T-cell (primary cell): Measurements from ENCODE around the gene TRPM3. TPM values are rescaled to one million over a fixed set of nuclear protein-coding genes. Genes with fewer than 3 reads are reported as not detected.

Source experiments
- ATAC-seq, 4 experiments: fragments of 200-7000 bp in 3 of 4; fragments of 150-1000 bp in 1 of 4; cut with Tn5 transposase; replicated peaks in 1 of 4; 1 replicate in 3 of 4; 2 replicates in 1 of 4; pipeline ENCODE4 v1.10.0; 2021; ENCODE audit warnings: moderate library complexity in 3 of 4, mild to moderate bottlenecking in 2 of 4, moderate number of reproducible peaks in 1 of 4
- CTCF ChIA-PET, 2 donors: fragments of 300-600 bp; sonication (Branson Sonifier 250); formaldehyde crosslinking; loops; one replicate each; lab custom pipeline; 2022; ENCODE audit warnings: antibody characterized with exemption in 2 of 2; lab: Charles Lee
- POLR2A ChIA-PET, 2 donors: fragments of 300-600 bp; sonication (Branson Sonifier 250); formaldehyde crosslinking; loops; one replicate each; lab custom pipeline; 2022; ENCODE audit warnings: antibody characterized with exemption in 2 of 2; lab: Charles Lee
- DNase-seq, 35 experiments: peaks; one replicate each; pipeline versions ENCODE4 v3.0.0 to v3.0.0-alpha.2; 2013 to 2023
- H3K27ac ChIP-seq: one replicate; pipeline ENCODE4 v1.5.1; 2013; ENCODE audit warnings: low read length
- H3K27me3 ChIP-seq, 2 experiments: replicated peaks in 1 of 2; 1 replicate in 1 of 2; 2 replicates in 1 of 2; pipeline versions ENCODE4 v1.6.1 to v1.7.0; 2013; ENCODE audit warnings: low read length in 1 of 2, mixed read lengths in 1 of 2; ENCODE audit not compliant: control insufficient read depth in 2 of 2, insufficient read depth in 2 of 2; ENCODE audit errors: extremely low read depth in 1 of 2
- H3K36me3 ChIP-seq, 2 donors: 1 replicate in 1 of 2; 2 replicates in 1 of 2; pipeline versions ENCODE4 v1.6.1 to v1.7.0; 2013; ENCODE audit warnings: low read length in 1 of 2; ENCODE audit not compliant: control insufficient read depth in 2 of 2, insufficient read depth in 1 of 2; ENCODE audit errors: extremely low read depth in 1 of 2
- H3K4me1 ChIP-seq, 2 experiments: 1 replicate in 1 of 2; 2 replicates in 1 of 2; pipeline versions ENCODE4 v1.6.1 to v1.7.0; 2013; ENCODE audit warnings: low read length in 2 of 2, mixed read lengths in 1 of 2; ENCODE audit not compliant: insufficient read depth in 2 of 2, control insufficient read depth in 1 of 2; ENCODE audit errors: extremely low read depth in 1 of 2
- H3K4me3 ChIP-seq, 2 donors: 1 replicate in 1 of 2; 2 replicates in 1 of 2; pipeline versions ENCODE4 v1.5.1 to v1.7.0; 2013; ENCODE audit warnings: mild to moderate bottlenecking in 2 of 2, low read length in 1 of 2, moderate library complexity in 1 of 2; ENCODE audit not compliant: control insufficient read depth in 1 of 2; ENCODE audit errors: extremely low read depth in 1 of 2
- H3K9me3 ChIP-seq: 2 replicates; pipeline ENCODE4 v1.7.0; 2013
- H3K27ac Mint-ChIP-seq, 2 donors: one replicate each; pipeline ENCODE4 v1.8.0; 2020 to 2021; ENCODE audit warnings: mild to moderate bottlenecking in 2 of 2, mixed read lengths in 2 of 2
- H3K27me3 Mint-ChIP-seq, 2 donors: one replicate each; pipeline ENCODE4 v1.8.0; 2021 to 2022; ENCODE audit warnings: mixed read lengths in 2 of 2
- H3K36me3 Mint-ChIP-seq: one replicate; pipeline ENCODE4 v1.8.0; 2021; ENCODE audit warnings: mixed read lengths
- H3K4me1 Mint-ChIP-seq, 3 donors: one replicate each; pipeline ENCODE4 v1.8.0; 2020 to 2022; ENCODE audit warnings: mixed read lengths in 3 of 3, mild to moderate bottlenecking in 1 of 3
- H3K4me3 Mint-ChIP-seq, 3 donors: one replicate each; pipeline ENCODE4 v1.8.0; 2020 to 2022; ENCODE audit warnings: mild to moderate bottlenecking in 3 of 3, mixed read lengths in 3 of 3, moderate library complexity in 3 of 3
- H3K9me3 Mint-ChIP-seq, 3 donors: one replicate each; pipeline ENCODE4 v1.8.0; 2020 to 2022; ENCODE audit warnings: mixed read lengths in 3 of 3
- WGBS: methylation state at CpG from one replicate; pipeline ENCODE4 v1.1.5; 2013; ENCODE audit warnings: missing lambda C conversion rate; ENCODE audit not compliant: insufficient coverage; 5-methylcytosine and 5-hydroxymethylcytosine counted together
- total RNA-seq, 35 experiments: library from RNA in 6 of 35; stranded (reverse) in 6 of 35; fragments of 120-200 nt in 1 of 35; gene quantifications; one replicate each; pipeline versions ENCODE4 v1.2.1 to v1.2.4 and lab custom pipeline; 2013 to 2026

TRPM3 gene
- total RNA-seq, 5 donors from 2014 or later (not counting 1 experiment from before 2014, with no cell fraction given), result not detected

GRCh38 chr9:70530716-70531115 is 590.7 kb downstream of the TRPM3 start:
- H3K9me3 ChIP-seq, result no peaks in the 10 kb centered on the region
- ChIA-PET CTCF (no interaction called here), POLR2A (interaction anchor here in 1 of 2 donors (0.6 kb wide), 1 partner anchor 64 kb away, joined by 3 read pairs; no protein-coding TSS in a partner anchor)
- Mint-ChIP-seq H3K4me3 (no peak overlapping the region), H3K36me3 (no peaks in the 10 kb centered on the region), H3K4me1 (peaks cover 11 to 15% (median 12%) of the 10 kb centered on the region in 3 donors), H3K9me3 (no peaks in the 10 kb centered on the region), H3K27ac (no peak overlapping the region), H3K27me3 (no peaks in the 10 kb centered on the region)
- no peak overlapping the region for H3K4me3 ChIP-seq
- no peak overlapping the region for H3K27ac ChIP-seq
- H3K36me3 ChIP-seq, result no peaks in the 10 kb centered on the region
- no peaks in the 10 kb centered on the region for H3K27me3 ChIP-seq
- 75% methylated on average over 5 of the region's 5 CpGs for WGBS
- ATAC-seq (no peak), DNase-seq (no peak)
- peaks cover 0 to 3% of the 10 kb centered on the region in 2 experiments for H3K4me1 ChIP-seq

- ATAC-seq (no peak), DNase-seq (no peak)
- peaks cover 0 to 3% of the 10 kb centered on the region in 2 experiments for H3K4me1 ChIP-seq
- no peaks in the 10 kb centered on the region for H3K36me3 ChIP-seq
- no peak overlapping the region for H3K4me3 ChIP-seq
- H3K27ac ChIP-seq, result no peak overlapping the region
- no peaks in the 10 kb centered on the region for H3K27me3 Mint-ChIP-seq
- no peak overlapping the region for H3K27ac Mint-ChIP-seq
- no peaks in the 10 kb centered on the region for H3K9me3 ChIP-seq
- WGBS, result 95% methylated on average over 7 of the region's 7 CpGs
- CTCF ChIA-PET, result no interaction called here
- peaks cover 2 to 8% (median 8%) of the 10 kb centered on the region in 3 donors for H3K9me3 Mint-ChIP-seq
- no peaks in the 10 kb centered on the region for H3K27me3 ChIP-seq
- peaks cover 11 to 15% (median 12%) of the 10 kb centered on the region in 3 donors for H3K4me1 Mint-ChIP-seq
- H3K36me3 Mint-ChIP-seq, result no peaks in the 10 kb centered on the region
- no peak overlapping the region for H3K4me3 Mint-ChIP-seq
- POLR2A ChIA-PET, result no interaction called here
These were observed 591.6 kb downstream of the TRPM3 start for GRCh38 chr9:70529833-70530232.

GRCh38 chr9:70529377-70529776 is 592.0 kb downstream of the TRPM3 start:
- Histone ChIP-seq H3K9me3 (no peaks in the 10 kb centered on the region), H3K4me1 (peaks cover 0 to 3% of the 10 kb centered on the region in 2 experiments), H3K4me3 (no peak overlapping the region), H3K36me3 (no peaks in the 10 kb centered on the region), H3K27me3 (no peaks in the 10 kb centered on the region), H3K27ac (no peak overlapping the region)
- H3K4me1 Mint-ChIP-seq, result peaks cover 11 to 15% (median 12%) of the 10 kb centered on the region in 3 donors
- H3K27ac Mint-ChIP-seq, result no peak overlapping the region
- H3K9me3 Mint-ChIP-seq, result peaks cover 4 to 13% (median 9%) of the 10 kb centered on the region in 3 donors
- ChIA-PET CTCF (no interaction called here), POLR2A (no interaction called here)
- H3K36me3 Mint-ChIP-seq, result no peaks in the 10 kb centered on the region
- DNase-seq, result no peak
- ATAC-seq, result no peak
- H3K4me3 Mint-ChIP-seq, result no peak overlapping the region
- no CpG with 5 or more reads among the region's 6 CpGs for WGBS
- no peaks in the 10 kb centered on the region for H3K27me3 Mint-ChIP-seq

- ChIA-PET CTCF (no interaction called here), POLR2A (no interaction called here)
- Mint-ChIP-seq H3K4me1 (no peaks in the 10 kb centered on the region), H3K9me3 (peaks cover 4 to 22% (median 9%) of the 10 kb centered on the region in 3 donors), H3K4me3 (no peak overlapping the region), H3K27me3 (no peaks in the 10 kb centered on the region), H3K36me3 (no peaks in the 10 kb centered on the region), H3K27ac (no peak overlapping the region)
- H3K27ac ChIP-seq, result no peak overlapping the region
- ATAC-seq, result no peak
- H3K9me3 ChIP-seq, result no peaks in the 10 kb centered on the region
- 100% methylated on average over 1 of the region's 2 CpGs for WGBS
- no peaks in the 10 kb centered on the region for H3K27me3 ChIP-seq
- H3K4me1 ChIP-seq, result no peaks in the 10 kb centered on the region
- H3K36me3 ChIP-seq, result no peaks in the 10 kb centered on the region
- H3K4me3 ChIP-seq, result no peak overlapping the region
- DNase-seq, result no peak
These were observed 594.5 kb downstream of the TRPM3 start for GRCh38 chr9:70526902-70527301.

- no CpG with 5 or more reads among the region's 1 CpG for WGBS
- H3K36me3 Mint-ChIP-seq, result no peaks in the 10 kb centered on the region
These were observed 595.9 kb downstream of the TRPM3 start for GRCh38 chr9:70525519-70525918.

GRCh38 chr9:70519912-70520724 is 601.3 kb downstream of the TRPM3 start:
- ChIA-PET CTCF (no interaction called here), POLR2A (interaction anchor here in 1 of 2 donors (0.5 to 0.6 kb wide), 2 partner anchors 18 to 72 kb away, joined by 3 read pairs; no protein-coding TSS in a partner anchor)
- Histone ChIP-seq H3K9me3 (no peaks in the 10 kb centered on the region), H3K4me3 (no peak overlapping the region), H3K36me3 (no peaks in the 10 kb centered on the region), H3K27me3 (peaks cover 0 to 3% of the 10 kb centered on the region in 2 experiments), H3K27ac (no peak overlapping the region), H3K4me1 (no peaks in the 10 kb centered on the region)
- Mint-ChIP-seq H3K9me3 (peaks cover 4 to 17% (median 4%) of the 10 kb centered on the region in 3 donors), H3K4me1 (peaks cover 0 to 9% (median 7%) of the 10 kb centered on the region in 3 donors), H3K4me3 (no peak overlapping the region), H3K27me3 (no peaks in the 10 kb centered on the region), H3K27ac (no peak overlapping the region), H3K36me3 (no peaks in the 10 kb centered on the region)
- DNase-seq (no peak), ATAC-seq (no peak)
- WGBS, result 38% methylated on average over 8 of the region's 11 CpGs

More at GRCh38 chr9:70525519-70525918, 595.9 kb downstream of the TRPM3 start:
- Histone ChIP-seq H3K4me3 (no peak overlapping the region), H3K27me3 (no peaks in the 10 kb centered on the region), H3K4me1 (no peaks in the 10 kb centered on the region), H3K27ac (no peak overlapping the region), H3K36me3 (no peaks in the 10 kb centered on the region), H3K9me3 (no peaks in the 10 kb centered on the region)
- POLR2A ChIA-PET, result no interaction called here
- H3K9me3 Mint-ChIP-seq, result peaks cover 4 to 22% (median 9%) of the 10 kb centered on the region in 3 donors
- H3K4me3 Mint-ChIP-seq, result no peak overlapping the region
- no peak for DNase-seq
- H3K27me3 Mint-ChIP-seq, result no peaks in the 10 kb centered on the region
- ATAC-seq, result no peak
- H3K4me1 Mint-ChIP-seq, result peaks cover 0 to under 1% (median under 1%) of the 10 kb centered on the region in 3 donors
- H3K27ac Mint-ChIP-seq, result no peak overlapping the region
- CTCF ChIA-PET, result no interaction called here
